Hematopoietic multipotent progenitor cell treated with erythropoietin and hydrocortisone succinate and interleukin-3 and kit ligand, for 15 days (in vitro differentiated cells): Measurements from ENCODE around the gene PTPN11.
"Not testable (repeated sequence)": the region's sequence is repeated elsewhere in the genome, so short reads cannot be mapped to it uniquely, and the experiment has no call there.

Experiments
- DNase-seq: peaks from one replicate; pipeline ENCODE4 v3.0.0-alpha.2; 2015; ENCODE audit warnings: low spot score

The PTPN11 gene

GRCh38 chr12:112514926-112515642, 96.3 kb downstream of the PTPN11 start:
- DNase-seq, result no peak

GRCh38 chr12:112515868-112516267, 97.1 kb downstream of the PTPN11 start:
- DNase-seq, result no peak

GRCh38 chr12:112517730-112518364, 99.1 kb downstream of the PTPN11 start:
- no peak for DNase-seq

- no peak for DNase-seq
Observed at GRCh38 chr12:112518365-112518735, 99.6 kb downstream of the PTPN11 start.

- not testable (repeated sequence) for DNase-seq
Observed at GRCh38 chr12:112519841-112520340, 101.1 kb downstream of the PTPN11 start.

- no peak for DNase-seq
Observed at GRCh38 chr12:112523856-112524255, 105.1 kb downstream of the PTPN11 start.

- no peak for DNase-seq
Observed at GRCh38 chr12:112524269-112524668, 105.5 kb downstream of the PTPN11 start.

- DNase-seq, result no peak
Observed at GRCh38 chr12:112524676-112525425, 106.1 kb downstream of the PTPN11 start.

GRCh38 chr12:112525426-112525809, 106.7 kb downstream of the PTPN11 start:
- DNase-seq, result no peak

GRCh38 chr12:112527082-112527481, 108.3 kb downstream of the PTPN11 start:
- no peak for DNase-seq

GRCh38 chr12:112527501-112527900, 108.8 kb downstream of the PTPN11 start:
- no peak for DNase-seq

GRCh38 chr12:112528521-112528920, 109.8 kb downstream of the PTPN11 start:
- no peak for DNase-seq

- DNase-seq, result no peak
Observed at GRCh38 chr12:112530941-112531340, 112.2 kb downstream of the PTPN11 start.

GRCh38 chr12:112532106-112532505, 113.4 kb downstream of the PTPN11 start:
- no peak for DNase-seq

GRCh38 chr12:112533528-112533927, 114.8 kb downstream of the PTPN11 start:
- no peak for DNase-seq

- no peak for DNase-seq
Observed at GRCh38 chr12:112535017-112535416, 116.3 kb downstream of the PTPN11 start.

- no peak for DNase-seq
Observed at GRCh38 chr12:112535637-112536366, 117.1 kb downstream of the PTPN11 start.

- DNase-seq, result no peak
Observed at GRCh38 chr12:112536367-112536730, 117.6 kb downstream of the PTPN11 start.

- no peak for DNase-seq
Observed at GRCh38 chr12:112537710-112538396, 119.1 kb downstream of the PTPN11 start.

GRCh38 chr12:112538740-112539139, 120.0 kb downstream of the PTPN11 start:
- no peak for DNase-seq

GRCh38 chr12:112539221-112539620, 120.5 kb downstream of the PTPN11 start:
- no peak for DNase-seq

- DNase-seq, result no peak
Observed at GRCh38 chr12:112540021-112540420, 121.3 kb downstream of the PTPN11 start.
